HEK293T (cell line): ENCODE results near the gene GNPTG.

Source experiments
- CTCF ChIA-PET: fragments of 350-600 bp; formaldehyde crosslinking; extraction: SDS; loops from one replicate; lab custom pipeline; 2021; ENCODE audit warnings: antibody characterized with exemption, inconsistent platforms; lab: Yijun Ruan, JAX
- POLR2A ChIA-PET: fragments of 350-600 bp; formaldehyde crosslinking; extraction: SDS; loops from one replicate; lab custom pipeline; 2020; ENCODE audit warnings: antibody characterized with exemption, inconsistent platforms; lab: Yijun Ruan, JAX
- DNase-seq: peaks from one replicate; pipeline ENCODE4 v3.0.0; 2012; ENCODE audit warnings: mixed read lengths; ENCODE audit errors: extremely low spot score
- ARNT ChIP-seq: fragments of 450-650 bp; IDR thresholded peaks from 2 replicates; pipeline ENCODE4 v1.6.1; 2017; ENCODE audit warnings: mild to moderate bottlenecking
- BHLHE40 ChIP-seq: fragments of 450-650 bp; IDR thresholded peaks from 2 replicates; pipeline ENCODE4 v1.6.1; 2016; ENCODE audit warnings: mild to moderate bottlenecking, moderate library complexity, borderline replicate concordance
- CTBP1 ChIP-seq: fragments of 450-650 bp; IDR thresholded peaks from 2 replicates; pipeline ENCODE4 v1.6.1; 2016; ENCODE audit warnings: borderline replicate concordance
- ELF4 ChIP-seq: fragments of 450-650 bp; IDR thresholded peaks from 2 replicates; pipeline ENCODE4 v1.6.1; 2017; ENCODE audit warnings: antibody characterized with exemption
- FOXA1 ChIP-seq: fragments of 450-650 bp; IDR thresholded peaks from 2 replicates; pipeline ENCODE4 v1.6.1; 2016; ENCODE audit warnings: mild to moderate bottlenecking
- FOXK2 ChIP-seq: fragments of 450-650 bp; IDR thresholded peaks from 2 replicates; pipeline ENCODE4 v1.6.1; 2016; ENCODE audit warnings: mild to moderate bottlenecking
- FOXM1 ChIP-seq: fragments of 450-650 bp; IDR thresholded peaks from 2 replicates; pipeline ENCODE4 v1.6.1; 2017; ENCODE audit warnings: mild to moderate bottlenecking, borderline replicate concordance
- HDGF ChIP-seq: fragments of 450-650 bp; IDR thresholded peaks from 2 replicates; pipeline ENCODE4 v1.6.1; 2017; ENCODE audit warnings: antibody characterized with exemption, borderline replicate concordance
- L3MBTL2 ChIP-seq: fragments of 450-650 bp; conservative IDR thresholded peaks from 2 replicates; pipeline ENCODE4 v1.6.1; 2016; ENCODE audit warnings: mild to moderate bottlenecking
- LEF1 ChIP-seq: fragments of 450-650 bp; IDR thresholded peaks from 2 replicates; pipeline ENCODE4 v1.6.1; 2017; ENCODE audit warnings: mild to moderate bottlenecking, borderline replicate concordance
- NFRKB ChIP-seq: fragments of 450-650 bp; IDR thresholded peaks from 2 replicates; pipeline ENCODE4 v1.6.1; 2016; ENCODE audit warnings: mild to moderate bottlenecking, moderate library complexity
- PKNOX1 ChIP-seq: fragments of 450-650 bp; IDR thresholded peaks from 2 replicates; pipeline ENCODE4 v1.6.1; 2016
- SP1 ChIP-seq: fragments of 450-650 bp; IDR thresholded peaks from 2 replicates; pipeline ENCODE4 v1.6.1; 2017
- SUZ12 ChIP-seq: fragments of 450-650 bp; IDR thresholded peaks from 2 replicates; pipeline ENCODE4 v1.6.1; 2016; ENCODE audit warnings: mild to moderate bottlenecking
- TARDBP ChIP-seq: fragments of 450-650 bp; IDR thresholded peaks from 2 replicates; pipeline ENCODE4 v1.6.1; 2016
- ZNF384 ChIP-seq: fragments of 450-650 bp; IDR thresholded peaks from 2 replicates; pipeline ENCODE4 v1.6.1; 2016

GNPTG gene

GRCh38 chr16:1356061-1356900, 4.5 kb downstream of the GNPTG start:
- POLR2A ChIA-PET: no interaction called here
- TF ChIP-seq BHLHE40: no peak
- TF ChIP-seq CTBP1: no peak
- TF ChIP-seq FOXM1: no peak
- TF ChIP-seq ELF4: no peak
- TF ChIP-seq L3MBTL2: no peak
- no peak for TF ChIP-seq SP1
- no peak for TF ChIP-seq TARDBP
- TF ChIP-seq FOXK2: no peak
- TF ChIP-seq FOXA1: no peak
- no peak for TF ChIP-seq NFRKB
- no peak for TF ChIP-seq ARNT
- TF ChIP-seq LEF1: no peak
- TF ChIP-seq PKNOX1: no peak
- DNase-seq: no peak
- CTCF ChIA-PET: no interaction called here

GRCh38 chr16:1357906-1358566, 6.3 kb downstream of the GNPTG start:
- ChIA-PET CTCF (no interaction called here), POLR2A (no interaction called here)

GRCh38 chr16:1361685-1362360, 10.1 kb downstream of the GNPTG start:
- ChIA-PET CTCF (no interaction called here), POLR2A (no interaction called here)
- TF ChIP-seq HDGF: no peak
- TF ChIP-seq L3MBTL2: no peak
- no peak for DNase-seq

More at GRCh38 chr16:1357906-1358566, 6.3 kb downstream of the GNPTG start:
- no peak for DNase-seq
- TF ChIP-seq ZNF384: no peak

GRCh38 chr16:1362807-1363206, 11.1 kb downstream of the GNPTG start:
- no peak for DNase-seq
- TF ChIP-seq FOXA1 (no peak), SP1 (no peak), FOXM1 (no peak), ELF4 (no peak), CTBP1 (no peak), ARNT (no peak), SUZ12 (no peak), HDGF (no peak), TARDBP (no peak)
- POLR2A ChIA-PET: no interaction called here
- CTCF ChIA-PET: interaction anchor here (1.0 to 1.6 kb wide), 4 partner anchors 17 to 29 kb away, joined by 3 to 5 read pairs (median 4); partner anchors contain the start of gene BAIAP3

- ChIA-PET POLR2A (interaction anchor here (0.8 kb wide), 1 partner anchor 16 kb away, joined by 3 read pairs; no protein-coding TSS in a partner anchor), CTCF (interaction anchor here (0.6 to 1.6 kb wide), 6 partner anchors 16 to 154 kb away, joined by 3 to 5 read pairs (median 3); partner anchors contain the start of gene BAIAP3)
- no peak for TF ChIP-seq SUZ12
- TF ChIP-seq L3MBTL2: no peak
- no peak for TF ChIP-seq ELF4
- TF ChIP-seq ARNT: no peak
- no peak for TF ChIP-seq SP1
- no peak for TF ChIP-seq PKNOX1
- TF ChIP-seq FOXA1: no peak
- no peak for TF ChIP-seq TARDBP
- TF ChIP-seq CTBP1: no peak
- TF ChIP-seq HDGF: no peak
- TF ChIP-seq BHLHE40: no peak
- peak; percentile 87 for DNase-seq
Measured at GRCh38 chr16:1363501-1364041, 11.8 kb downstream of the GNPTG start.

- POLR2A ChIA-PET: interaction anchor here (1.0 kb wide), 1 partner anchor 341 kb away, joined by 3 read pairs; the partner anchor contains the start of gene MAPK8IP3
- CTCF ChIA-PET: interaction anchor here (0.7 to 1.6 kb wide), 2 partner anchors 17 to 70 kb away, joined by 3 read pairs; no protein-coding TSS in a partner anchor
- TF ChIP-seq TARDBP: no peak
- TF ChIP-seq SUZ12: no peak
- TF ChIP-seq ZNF384: no peak
- DNase-seq: no peak
Measured at GRCh38 chr16:1364510-1364909, 12.8 kb downstream of the GNPTG start.
